BJ (cell line): Measurements from ENCODE around the gene PPP1R16B. TPM values are rescaled to one million over a fixed set of nuclear protein-coding genes. Genes with fewer than 3 reads are reported as not detected.
A peak's percentile ranks its signal among the peaks of the same experiment; 100 is the strongest.

Source experiments
- CTCF ChIA-PET: fragments of 350-600 bp; formaldehyde crosslinking; extraction: SDS; loops from one replicate; lab custom pipeline; 2021; ENCODE audit warnings: antibody characterized with exemption, inconsistent platforms; lab: Yijun Ruan, JAX
- POLR2A ChIA-PET: fragments of 300-600 bp; sonication (Branson Sonifier 250); formaldehyde crosslinking; extraction: SDS; loops from one replicate; lab custom pipeline; 2021; ENCODE audit warnings: antibody characterized with exemption; lab: Charles Lee
- DNase-seq: peaks from one replicate; pipeline ENCODE4 v3.0.0-alpha.2; 2011; ENCODE audit warnings: low read depth
- H3K27me3 ChIP-seq: 2 replicates; pipeline ENCODE4 v1.6.0; 2011; ENCODE audit warnings: low read length; ENCODE audit not compliant: control insufficient read depth, insufficient read depth
- H3K36me3 ChIP-seq: 2 replicates; pipeline ENCODE4 v1.5.1; 2011; ENCODE audit warnings: low read length; ENCODE audit not compliant: control insufficient read depth, insufficient read depth
- H3K4me3 ChIP-seq: 2 replicates; pipeline ENCODE4 v1.5.1; 2011; ENCODE audit warnings: low read depth, mild to moderate bottlenecking, control low read depth, low read length
- CTCF ChIP-seq: IDR thresholded peaks from 2 replicates; pipeline ENCODE4 v1.5.1; 2011; ENCODE audit warnings: low read depth, mild to moderate bottlenecking, control low read depth, inconsistent platforms, low read length, moderate library complexity; ENCODE audit not compliant: insufficient read depth
- polyA minus RNA-seq: library from RNA; depleted of rRNA, polyadenylated mRNA; stranded (reverse); fragments of >200 nt; gene quantifications from 2 replicates; pipeline ENCODE4 v1.2.3, GENCODE V29; 2011; rRNA and poly(A)+ RNA removed
- polyA plus RNA-seq: library from polyadenylated mRNA; depleted of rRNA; stranded (reverse); fragments of >200 nt; gene quantifications from 2 replicates; pipeline ENCODE4 v1.2.3, GENCODE V29; 2011; rRNA removed

Gene PPP1R16B
- polyA plus RNA-seq, result not detected in 2 replicates
- polyA minus RNA-seq, result not detected in 2 replicates

- CTCF ChIA-PET, result no interaction called here
- POLR2A ChIA-PET, result no interaction called here
- no peak for DNase-seq
- no peaks in the 10 kb centered on the region for H3K36me3 ChIP-seq
- TF ChIP-seq CTCF, result no peak
- H3K4me3 ChIP-seq, result peak within 1 kb of the TSS; percentile 23
- H3K27me3 ChIP-seq, result peaks cover 39% of the 10 kb centered on the region
Observed at GRCh38 chr20:38805502-38805957, at the start of gene PPP1R16B. PPP1R16B (plus strand) TSS chr20:38805697; CDS start chr20:38835926, 30,229 bp downstream.

DNA sequence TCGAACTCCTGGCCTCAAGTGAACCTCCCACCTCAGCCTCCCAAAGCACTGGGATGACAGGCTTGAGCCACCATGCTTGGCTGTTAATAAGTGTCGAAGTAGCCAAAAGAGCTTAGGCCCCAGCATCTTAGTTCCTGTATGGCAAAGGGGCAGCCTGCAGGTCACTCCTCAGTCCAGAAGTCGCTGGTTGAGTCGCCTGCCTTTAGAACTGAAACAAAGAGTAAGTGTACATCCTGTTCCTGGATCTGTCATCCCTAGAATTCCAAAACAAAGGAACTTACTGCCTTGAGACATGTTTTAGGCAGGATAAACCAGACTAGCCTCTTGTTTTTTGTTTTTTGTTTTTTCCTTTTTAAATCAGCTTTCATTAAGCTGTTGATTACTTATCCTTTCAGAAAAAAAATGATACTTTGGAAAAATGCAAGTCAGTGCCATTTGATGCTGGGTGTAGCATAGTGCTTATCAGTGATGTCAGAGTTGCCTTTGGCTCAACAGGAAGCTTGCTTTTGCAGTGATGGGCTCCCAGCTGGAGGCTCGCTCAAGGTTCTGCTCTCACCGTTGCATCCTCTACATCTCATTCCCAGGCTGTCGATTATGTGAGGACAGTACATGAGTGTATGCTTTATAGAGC lies 48.2 kb upstream of the PPP1R16B start:
- POLR2A ChIA-PET, result no interaction called here
- peaks cover 9% of the 10 kb centered on the region for H3K36me3 ChIP-seq
- CTCF ChIA-PET, result interaction anchor here (0.7 to 1.7 kb wide), 4 partner anchors 31 to 291 kb away, joined by 3 to 5 read pairs (median 3); no protein-coding TSS in a partner anchor
- DNase-seq, result no peak
- H3K4me3 ChIP-seq, result no peak overlapping the region
- no peak for TF ChIP-seq CTCF
- H3K27me3 ChIP-seq, result no peaks in the 10 kb centered on the region

DNA sequence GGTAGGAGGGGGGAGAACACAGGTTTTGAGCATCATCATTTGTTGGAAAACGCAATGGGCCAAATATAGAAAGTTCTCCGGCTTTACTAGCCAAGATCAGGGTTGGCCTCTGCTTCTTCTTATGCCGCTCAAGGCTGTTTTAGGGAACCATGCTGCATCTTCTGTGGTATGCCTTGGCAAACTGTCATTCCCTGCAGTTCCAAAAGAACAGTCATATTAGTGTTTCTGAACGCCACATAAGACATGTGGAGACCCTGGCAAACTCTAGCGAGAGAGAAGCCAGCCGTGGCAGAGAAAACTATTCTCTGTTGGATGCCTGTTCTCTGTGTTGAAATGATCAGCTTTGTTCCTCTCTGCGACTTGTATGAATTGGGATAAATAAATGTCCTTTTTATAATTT lies 46.4 kb upstream of the PPP1R16B start:
- no peak for DNase-seq
- TF ChIP-seq CTCF, result no peak
- ChIA-PET POLR2A (no interaction called here), CTCF (interaction anchor here (0.9 to 1.5 kb wide), 3 partner anchors 8 to 17 kb away, joined by 3 to 8 read pairs (median 3); no protein-coding TSS in a partner anchor)
- Histone ChIP-seq H3K36me3 (peaks cover 9% of the 10 kb centered on the region), H3K4me3 (no peak overlapping the region), H3K27me3 (no peaks in the 10 kb centered on the region)

- CTCF ChIA-PET, result interaction anchor here (1.3 to 1.5 kb wide), 4 partner anchors 8 to 30 kb away, joined by 3 to 5 read pairs (median 4); no protein-coding TSS in a partner anchor
- Histone ChIP-seq H3K36me3 (peaks cover 8% of the 10 kb centered on the region), H3K4me3 (no peak overlapping the region), H3K27me3 (no peaks in the 10 kb centered on the region)
- POLR2A ChIA-PET, result no interaction called here
- no peak for DNase-seq
- TF ChIP-seq CTCF, result no peak
Observed at GRCh38 chr20:38760978-38761377, 44.5 kb upstream of the PPP1R16B start.

DNA sequence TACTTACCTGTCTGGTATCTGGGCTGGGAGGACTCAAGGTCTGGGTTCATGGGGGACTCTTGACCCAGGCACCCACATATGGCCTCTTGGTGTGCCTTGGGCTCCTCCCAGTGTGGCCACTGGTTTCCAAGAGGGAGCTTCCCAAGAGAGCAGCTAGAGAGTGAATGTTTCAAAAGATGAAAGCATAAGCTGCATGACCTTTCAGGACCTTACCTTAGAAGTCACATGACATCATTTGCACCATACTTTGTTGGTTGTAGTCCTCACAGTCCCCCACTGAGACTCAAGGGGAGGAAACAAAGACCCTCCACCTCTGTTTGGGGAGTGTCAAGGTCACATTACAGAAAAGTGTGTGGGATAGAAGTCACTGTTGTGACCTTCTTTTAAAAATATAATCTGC lies 43.3 kb upstream of the PPP1R16B start:
- no peak for DNase-seq
- peaks cover 6% of the 10 kb centered on the region; the same call in 1 of the 2 replicates for H3K36me3 ChIP-seq
- ChIA-PET CTCF (interaction anchor here (0.7 to 1.5 kb wide), 5 partner anchors 9 to 129 kb away, joined by 3 to 5 read pairs (median 4); no protein-coding TSS in a partner anchor), POLR2A (no interaction called here)
- no peaks in the 10 kb centered on the region for H3K27me3 ChIP-seq
- no peak for TF ChIP-seq CTCF
- no peak overlapping the region for H3K4me3 ChIP-seq
